H9 (cell line): Measurements from ENCODE around the gene PSTPIP1. TPM values are rescaled to one million over a fixed set of nuclear protein-coding genes. Genes with fewer than 3 reads are reported as not detected.

Experiments
- DNase-seq: peaks from one replicate; pipeline ENCODE4 v3.0.0-alpha.2; 2017
- H2AFZ ChIP-seq: one replicate; pipeline ENCODE4 v1.6.1; 2013; ENCODE audit warnings: mild to moderate bottlenecking, low read length, control low read depth, moderate library complexity
- H2AK5ac ChIP-seq: 2 replicates; pipeline ENCODE4 v1.6.1; 2013; ENCODE audit warnings: low read length, control low read depth, mixed read lengths; ENCODE audit not compliant: insufficient read length
- H2BK120ac ChIP-seq: one replicate; pipeline ENCODE4 v1.6.1; 2013; ENCODE audit warnings: low read depth, mild to moderate bottlenecking, low read length, control low read depth, inconsistent platforms; ENCODE audit not compliant: poor library complexity, severe bottlenecking
- H2BK12ac ChIP-seq: 2 replicates; pipeline ENCODE4 v1.6.1; 2013; ENCODE audit warnings: low read length, control low read depth, mixed read lengths, low read depth; ENCODE audit not compliant: insufficient read length
- H2BK15ac ChIP-seq: 2 replicates; pipeline ENCODE4 v1.6.1; 2013; ENCODE audit warnings: low read depth, low read length, control low read depth
- H2BK20ac ChIP-seq: one replicate; pipeline ENCODE4 v1.6.1; 2013; ENCODE audit warnings: low read depth, mild to moderate bottlenecking, low read length, control low read depth, inconsistent platforms; ENCODE audit not compliant: poor library complexity, severe bottlenecking
- H2BK5ac ChIP-seq: 2 replicates; pipeline ENCODE4 v1.6.1; 2013; ENCODE audit warnings: low read length, control low read depth, mixed read lengths; ENCODE audit not compliant: insufficient read length
- H3K14ac ChIP-seq: 2 replicates; pipeline ENCODE4 v1.6.1; 2013; ENCODE audit warnings: low read length, control low read depth; ENCODE audit not compliant: insufficient read depth
- H3K18ac ChIP-seq: 2 replicates; pipeline ENCODE4 v1.6.1; 2013; ENCODE audit warnings: low read depth, mild to moderate bottlenecking, mixed read lengths, low read length, control low read depth; ENCODE audit not compliant: insufficient read length
- H3K23ac ChIP-seq: 2 replicates; pipeline ENCODE4 v1.6.1; 2013; ENCODE audit warnings: low read length, control low read depth, mixed read lengths, low read depth; ENCODE audit not compliant: insufficient read length
- H3K23me2 ChIP-seq: 2 replicates; pipeline ENCODE4 v1.6.1; 2013; ENCODE audit warnings: low read depth, mild to moderate bottlenecking, mixed read lengths, low read length, control low read depth; ENCODE audit not compliant: insufficient read length, poor library complexity, severe bottlenecking
- H3K27ac ChIP-seq: 2 replicates; pipeline ENCODE4 v1.5.1; 2013; ENCODE audit warnings: low read length, control low read depth, mixed read lengths, low read depth; ENCODE audit not compliant: insufficient read length
- H3K27me3 ChIP-seq: 2 replicates; pipeline ENCODE4 v1.6.1; 2013; ENCODE audit warnings: low read length, control low read depth, inconsistent platforms; ENCODE audit not compliant: insufficient read depth
- H3K4ac ChIP-seq: 2 replicates; pipeline ENCODE4 v1.6.1; 2013; ENCODE audit warnings: low read depth, mild to moderate bottlenecking, control low read depth, inconsistent platforms, low read length, moderate library complexity
- H3K4me1 ChIP-seq: 2 replicates; pipeline ENCODE4 v1.6.1; 2013; ENCODE audit warnings: low read length, control low read depth, inconsistent platforms; ENCODE audit not compliant: insufficient read depth
- H3K4me2 ChIP-seq: 2 replicates; pipeline ENCODE4 v1.6.1; 2013; ENCODE audit warnings: low read length, control low read depth, mixed read lengths; ENCODE audit not compliant: insufficient read length, insufficient read depth
- H3K56ac ChIP-seq: 2 replicates; pipeline ENCODE4 v1.6.1; 2013; ENCODE audit warnings: low read depth, mild to moderate bottlenecking, mixed read lengths, low read length, control low read depth; ENCODE audit not compliant: insufficient read length
- H3K79me1 ChIP-seq: 2 replicates; pipeline ENCODE4 v1.6.1; 2013; ENCODE audit warnings: low read depth, mild to moderate bottlenecking, moderate library complexity, low read length, control low read depth, inconsistent platforms; ENCODE audit not compliant: insufficient read depth, poor library complexity, severe bottlenecking
- H3K79me2 ChIP-seq: 2 replicates; pipeline ENCODE4 v1.6.1; 2013; ENCODE audit warnings: low read length, control low read depth, inconsistent platforms; ENCODE audit not compliant: insufficient read depth
- H3K9ac ChIP-seq: 2 replicates; pipeline ENCODE4 v1.6.1; 2013; ENCODE audit warnings: low read length, control low read depth, mixed read lengths; ENCODE audit not compliant: insufficient read length; ENCODE audit errors: extremely low read depth
- H3K9me3 ChIP-seq: one replicate; pipeline ENCODE4 v1.6.1; 2013; ENCODE audit warnings: low read depth, low read length, inconsistent platforms; ENCODE audit not compliant: control insufficient read depth
- H3T11ph ChIP-seq: one replicate; pipeline ENCODE4 v1.6.1; 2013; ENCODE audit warnings: mild to moderate bottlenecking, low read length, control low read depth, inconsistent platforms
- H4K20me1 ChIP-seq: one replicate; pipeline ENCODE4 v1.6.1; 2013; ENCODE audit not compliant: control insufficient read depth, insufficient read length, insufficient read depth
- H4K5ac ChIP-seq: 2 replicates; pipeline ENCODE4 v1.6.1; 2013; ENCODE audit warnings: low read depth, mild to moderate bottlenecking, mixed read lengths, low read length, control low read depth; ENCODE audit not compliant: insufficient read length
- H4K8ac ChIP-seq: replicated peaks from 2 replicates; pipeline ENCODE4 v1.6.1; 2013; ENCODE audit warnings: low read length, control low read depth, mixed read lengths, low read depth; ENCODE audit not compliant: insufficient read length
- H4K91ac ChIP-seq: 2 replicates; pipeline ENCODE4 v1.6.1; 2013; ENCODE audit warnings: low read depth, mild to moderate bottlenecking, moderate library complexity, mixed read lengths, low read length, control low read depth; ENCODE audit not compliant: insufficient read length
- H3K27ac Mint-ChIP-seq, 3 experiments: 2 replicates in 2 of 3; 3 replicates in 1 of 3; pipeline ENCODE4 v1.8.0; 2020 to 2021; ENCODE audit warnings: mixed read lengths in 3 of 3, mild to moderate bottlenecking in 1 of 3, moderate library complexity in 1 of 3
- H3K27me3 Mint-ChIP-seq: 2 replicates; pipeline ENCODE4 v1.8.0; 2021; ENCODE audit warnings: low read depth, mild to moderate bottlenecking, moderate library complexity, mixed read lengths
- H3K36me3 Mint-ChIP-seq, 3 experiments: 2 replicates in 2 of 3; 3 replicates in 1 of 3; pipeline ENCODE4 v1.8.0; 2020 to 2021; ENCODE audit warnings: low read depth in 3 of 3, mixed read lengths in 3 of 3; ENCODE audit not compliant: insufficient read depth in 1 of 3
- H3K4me1 Mint-ChIP-seq, 2 experiments: 2 replicates each; pipeline ENCODE4 v1.8.0; 2020; ENCODE audit warnings: mixed read lengths in 2 of 2
- H3K4me3 Mint-ChIP-seq, 2 experiments: 2 replicates in 1 of 2; 3 replicates in 1 of 2; pipeline ENCODE4 v1.8.0; 2020 to 2021; ENCODE audit warnings: mild to moderate bottlenecking in 2 of 2, mixed read lengths in 2 of 2, moderate library complexity in 1 of 2
- H3K9me3 Mint-ChIP-seq, 2 experiments: 2 replicates in 1 of 2; 3 replicates in 1 of 2; pipeline ENCODE4 v1.8.0; 2020; ENCODE audit warnings: mild to moderate bottlenecking in 2 of 2, mixed read lengths in 2 of 2, moderate library complexity in 1 of 2
- CTCF ChIP-seq: fragments of 200-600 bp; sonication (generic); conservative IDR thresholded peaks from 3 replicates; pipeline ENCODE4 v1.8.0; 2021; ENCODE audit warnings: antibody characterized with exemption, mild to moderate bottlenecking
- WGBS: extraction: QIAGEN DNeasy Blood & Tissue Kit; methylation state at CpG from one replicate; pipeline ENCODE4 v1.1.7; 2013; ENCODE audit warnings: missing lambda C conversion rate, low lambda C conversion rate, mixed read lengths; ENCODE audit not compliant: insufficient read length; ENCODE audit errors: extremely low coverage; 5-methylcytosine and 5-hydroxymethylcytosine counted together
- total RNA-seq: library from RNA; stranded (reverse); gene quantifications from 2 replicates; pipeline ENCODE4 v1.2.1, GENCODE V29; 2021

Gene PSTPIP1
- total RNA-seq, 1 experiment from 2014 or later, result 1.8 TPM

- Mint-ChIP-seq H3K27me3 (peaks cover 3% of the 10 kb centered on the region; the same call in 1 of the 2 replicates), H3K4me1 (peaks cover under 1 to 5% of the 10 kb centered on the region in 2 experiments), H3K27ac (no peak overlapping the region), H3K4me3 (no peak overlapping the region), H3K9me3 (peaks cover 0 to 4% of the 10 kb centered on the region in 2 experiments; a peak in 2 of 5 replicates), H3K36me3 (peaks cover 0 to 4% (median 0%) of the 10 kb centered on the region in 3 experiments; a peak in 1 of 7 replicates)
- no peak for TF ChIP-seq CTCF
- no peaks in the 10 kb centered on the region for H3K79me2 ChIP-seq
- no peak overlapping the region for H2BK15ac ChIP-seq
- no peak overlapping the region for H4K8ac ChIP-seq
- H4K5ac ChIP-seq, result no peak overlapping the region
- no peaks in the 10 kb centered on the region for H3K79me1 ChIP-seq
- no peak overlapping the region for H3K18ac ChIP-seq
- H2BK5ac ChIP-seq, result no peak overlapping the region
- H3K56ac ChIP-seq, result no peak overlapping the region
- H2AFZ ChIP-seq, result no peak overlapping the region
- H3K4me2 ChIP-seq, result no peak overlapping the region
- no peak for DNase-seq
- H2BK20ac ChIP-seq, result no peak overlapping the region
- no peak overlapping the region for H2AK5ac ChIP-seq
- no peak overlapping the region for H3K27ac ChIP-seq
- no peaks in the 10 kb centered on the region for H3K9me3 ChIP-seq
- no peak overlapping the region for H3T11ph ChIP-seq
- H4K20me1 ChIP-seq, result no peaks in the 10 kb centered on the region
- H3K4me1 ChIP-seq, result no peaks in the 10 kb centered on the region
- no peak overlapping the region for H2BK12ac ChIP-seq
- no peak overlapping the region for H3K4ac ChIP-seq
- H3K27me3 ChIP-seq, result no peaks in the 10 kb centered on the region
- H3K14ac ChIP-seq, result no peak overlapping the region
- H3K9ac ChIP-seq, result no peak overlapping the region
- no peak overlapping the region for H3K23ac ChIP-seq
- WGBS, result no CpG with 5 or more reads among the region's 4 CpGs
- no peaks in the 10 kb centered on the region for H3K23me2 ChIP-seq
- no peak overlapping the region for H4K91ac ChIP-seq
- no peak overlapping the region for H2BK120ac ChIP-seq
Measured at GRCh38 chr15:77076323-77076915, 81.5 kb downstream of the PSTPIP1 start.
